Measurements from ENCODE around the gene FAM13A.

Gene FAM13A

DNA sequence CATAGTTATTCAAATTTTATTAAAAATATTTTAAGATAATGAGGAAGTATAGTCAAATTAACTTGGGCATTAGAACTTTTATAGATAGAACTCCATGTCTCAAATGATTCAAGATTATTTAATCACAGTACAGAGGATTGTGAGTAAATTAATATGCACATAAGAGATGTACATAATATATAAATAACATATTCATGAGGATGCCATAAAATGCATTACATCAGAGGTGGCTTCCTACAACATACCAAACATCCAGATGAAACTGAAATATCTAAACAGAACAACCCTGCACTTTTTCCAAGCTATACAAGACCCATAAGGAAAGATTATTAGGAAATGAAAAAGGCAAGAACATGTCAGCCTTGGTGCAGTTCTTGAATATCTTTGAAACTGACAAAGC lies 268.1 kb downstream of the FAM13A start:
- TF ChIP-seq KLF8 (tag by site-specific recombination; IDR thresholded peaks at IDR 0.05), result no peak
- TF ChIP-seq ZNF366 (tag by site-specific recombination; conservative IDR thresholded peaks at IDR 0.05), result no peak
- TF ChIP-seq ZNF501 (tag by site-specific recombination; IDR thresholded peaks at IDR 0.05), result no peak
- no peak for TF ChIP-seq GLI2 (tag by site-specific recombination; IDR thresholded peaks at IDR 0.05; ENCODE audit: borderline replicate concordance, low read depth)
- no peak for TF ChIP-seq BCL11A (tag by site-specific recombination; IDR thresholded peaks at IDR 0.05; ENCODE audit: low read depth)
- no peak for TF ChIP-seq ZNF658 (tag by site-specific recombination; IDR thresholded peaks at IDR 0.05)
- TF ChIP-seq, protein P1, sequence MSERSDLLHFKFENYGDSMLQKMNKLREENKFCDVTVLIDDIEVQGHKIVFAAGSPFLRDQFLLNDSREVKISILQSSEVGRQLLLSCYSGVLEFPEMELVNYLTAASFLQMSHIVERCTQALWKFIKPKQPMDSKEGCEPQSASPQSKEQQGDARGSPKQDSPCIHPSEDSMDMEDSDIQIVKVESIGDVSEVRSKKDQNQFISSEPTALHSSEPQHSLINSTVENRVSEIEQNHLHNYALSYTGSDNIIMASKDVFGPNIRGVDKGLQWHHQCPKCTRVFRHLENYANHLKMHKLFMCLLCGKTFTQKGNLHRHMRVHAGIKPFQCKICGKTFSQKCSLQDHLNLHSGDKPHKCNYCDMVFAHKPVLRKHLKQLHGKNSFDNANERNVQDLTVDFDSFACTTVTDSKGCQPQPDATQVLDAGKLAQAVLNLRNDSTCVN (tag by site-specific recombination; optimal IDR thresholded peaks at IDR 0.05), result no peak
- TF ChIP-seq ZNF302 (tag by site-specific recombination; IDR thresholded peaks at IDR 0.05; ENCODE audit: low read depth), result no peak
- no peak for TF ChIP-seq ZNF626 (tag by site-specific recombination; IDR thresholded peaks at IDR 0.05)
- TF ChIP-seq, protein P2, sequence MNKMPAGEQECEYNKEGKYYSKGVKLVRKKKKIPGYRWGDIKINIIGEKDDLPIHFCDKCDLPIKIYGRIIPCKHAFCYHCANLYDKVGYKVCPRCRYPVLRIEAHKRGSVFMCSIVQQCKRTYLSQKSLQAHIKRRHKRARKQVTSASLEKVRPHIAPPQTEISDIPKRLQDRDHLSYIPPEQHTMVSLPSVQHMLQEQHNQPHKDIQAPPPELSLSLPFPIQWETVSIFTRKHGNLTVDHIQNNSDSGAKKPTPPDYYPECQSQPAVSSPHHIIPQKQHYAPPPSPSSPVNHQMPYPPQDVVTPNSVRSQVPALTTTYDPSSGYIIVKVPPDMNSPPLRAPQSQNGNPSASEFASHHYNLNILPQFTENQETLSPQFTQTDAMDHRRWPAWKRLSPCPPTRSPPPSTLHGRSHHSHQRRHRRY (tag by site-specific recombination; IDR thresholded peaks at IDR 0.05), result no peak
- TF ChIP-seq PRDM10 (tag by site-specific recombination; IDR thresholded peaks at IDR 0.05), result no peak
- no peak for TF ChIP-seq ZSCAN4 (tag by site-specific recombination; IDR thresholded peaks at IDR 0.05)
- TF ChIP-seq SETDB1 (IDR thresholded peaks at IDR 0.05; ENCODE audit: insufficient read length, low read length), result no peak
- no peak for TF ChIP-seq GLIS2 (tag by site-specific recombination; IDR thresholded peaks at IDR 0.05)
- POLR2A ChIA-PET, result no interaction called here
- Histone ChIP-seq H3K4me1 (ENCODE audit: control insufficient read depth, insufficient read depth, low read length) (no peaks in the 10 kb centered on the region), H3K9me3 (ENCODE audit: control insufficient read depth, insufficient read depth, low read depth, low read length) (no peaks in the 10 kb centered on the region), H3K36me3 (ENCODE audit: control insufficient read depth in 2 of 2, insufficient read depth in 1 of 2, low read length in 2 of 2) (peaks cover 0 to 22% of the 10 kb centered on the region in 2 experiments; a peak in 1 of 3 replicates), H3K27ac (ENCODE audit: extremely low read depth, low read depth, low read length) (no peak overlapping the region), H3K4me3 (ENCODE audit: low read depth, low read length) (no peak overlapping the region)
- CTCF ChIA-PET, result no interaction called here

GRCh38 chr4:88788424-88788823 lies 268.6 kb downstream of the FAM13A start:
- Histone ChIP-seq H3K9me3 (ENCODE audit: control insufficient read depth, insufficient read depth, low read depth, low read length) (no peaks in the 10 kb centered on the region), H3K27ac (ENCODE audit: extremely low read depth, low read depth, low read length) (no peak overlapping the region), H3K4me1 (ENCODE audit: control insufficient read depth, insufficient read depth, low read length) (no peaks in the 10 kb centered on the region), H3K36me3 (ENCODE audit: control insufficient read depth in 2 of 2, insufficient read depth in 1 of 2, low read length in 2 of 2) (peaks cover 0 to 22% of the 10 kb centered on the region in 2 experiments; a peak in 1 of 3 replicates), H3K4me3 (ENCODE audit: low read depth, low read length) (no peak overlapping the region)
- ChIA-PET CTCF (no interaction called here), POLR2A (no interaction called here)
- no peak for TF ChIP-seq ZNF394 (tag by site-specific recombination; IDR thresholded peaks at IDR 0.05; ENCODE audit: borderline replicate concordance)
- no peak for TF ChIP-seq ZFP69B (tag by site-specific recombination; IDR thresholded peaks at IDR 0.05)
- no peak for TF ChIP-seq ZNF514 (tag by site-specific recombination; IDR thresholded peaks at IDR 0.05)
- TF ChIP-seq KLF7 (tag by site-specific recombination; IDR thresholded peaks at IDR 0.05; ENCODE audit: borderline replicate concordance), result no peak
- TF ChIP-seq RBAK (tag by site-specific recombination; IDR thresholded peaks at IDR 0.05), result no peak
- no peak for TF ChIP-seq PATZ1 (tag by site-specific recombination; IDR thresholded peaks at IDR 0.05)
- no peak for TF ChIP-seq ZFP41 (tag by site-specific recombination; IDR thresholded peaks at IDR 0.05; ENCODE audit: borderline replicate concordance)
- no peak for TF ChIP-seq IKZF3 (tag by site-specific recombination; IDR thresholded peaks at IDR 0.05)
- TF ChIP-seq ZNF677 (tag by site-specific recombination; IDR thresholded peaks at IDR 0.05), result no peak
- TF ChIP-seq ZNF202 (tag by site-specific recombination; IDR thresholded peaks at IDR 0.05; ENCODE audit: borderline replicate concordance), result no peak
- TF ChIP-seq ZNF324 (tag by site-specific recombination; IDR thresholded peaks at IDR 0.05), result no peak
- TF ChIP-seq, protein P3, sequence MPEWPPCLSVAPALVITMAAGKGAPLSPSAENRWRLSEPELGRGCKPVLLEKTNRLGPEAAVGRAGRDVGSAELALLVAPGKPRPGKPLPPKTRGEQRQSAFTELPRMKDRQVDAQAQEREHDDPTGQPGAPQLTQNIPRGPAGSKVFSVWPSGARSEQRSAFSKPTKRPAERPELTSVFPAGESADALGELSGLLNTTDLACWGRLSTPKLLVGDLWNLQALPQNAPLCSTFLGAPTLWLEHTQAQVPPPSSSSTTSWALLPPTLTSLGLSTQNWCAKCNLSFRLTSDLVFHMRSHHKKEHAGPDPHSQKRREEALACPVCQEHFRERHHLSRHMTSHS (tag by site-specific recombination; IDR thresholded peaks at IDR 0.05), result no peak
